ENCODE measurements around the gene TUSC2.

GRCh38 chr3:50347187-50347813, 19.3 kb upstream of the TUSC2 start:
- TF ChIP-seq POLR2A (IDR thresholded peaks at IDR 0.05): no peak
- TF ChIP-seq, protein P1, sequence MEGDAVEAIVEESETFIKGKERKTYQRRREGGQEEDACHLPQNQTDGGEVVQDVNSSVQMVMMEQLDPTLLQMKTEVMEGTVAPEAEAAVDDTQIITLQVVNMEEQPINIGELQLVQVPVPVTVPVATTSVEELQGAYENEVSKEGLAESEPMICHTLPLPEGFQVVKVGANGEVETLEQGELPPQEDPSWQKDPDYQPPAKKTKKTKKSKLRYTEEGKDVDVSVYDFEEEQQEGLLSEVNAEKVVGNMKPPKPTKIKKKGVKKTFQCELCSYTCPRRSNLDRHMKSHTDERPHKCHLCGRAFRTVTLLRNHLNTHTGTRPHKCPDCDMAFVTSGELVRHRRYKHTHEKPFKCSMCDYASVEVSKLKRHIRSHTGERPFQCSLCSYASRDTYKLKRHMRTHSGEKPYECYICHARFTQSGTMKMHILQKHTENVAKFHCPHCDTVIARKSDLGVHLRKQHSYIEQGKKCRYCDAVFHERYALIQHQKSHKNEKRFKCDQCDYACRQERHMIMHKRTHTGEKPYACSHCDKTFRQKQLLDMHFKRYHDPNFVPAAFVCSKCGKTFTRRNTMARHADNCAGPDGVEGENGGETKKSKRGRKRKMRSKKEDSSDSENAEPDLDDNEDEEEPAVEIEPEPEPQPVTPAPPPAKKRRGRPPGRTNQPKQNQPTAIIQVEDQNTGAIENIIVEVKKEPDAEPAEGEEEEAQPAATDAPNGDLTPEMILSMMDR (IDR thresholded peaks at IDR 0.05): peak in 5 of 6 experiments; percentile 22 to 62 (median 48)

All from esophagus squamous epithelium (tissue), 4 donors.